Skin epidermis (tissue), 12 donors: ENCODE results near the gene MCAT.
"Not testable (repeated sequence)": the region's sequence is repeated elsewhere in the genome, so short reads cannot be mapped to it uniquely, and the experiment has no call there.

Experiments used
- H3K27ac ChIP-seq, 21 experiments: fragments of 200-600 bp; sonication (generic) in 11 of 21; one replicate each; pipeline ENCODE4 v1.5.0; 2020; ENCODE audit warnings: mild to moderate bottlenecking in 3 of 21, inconsistent platforms in 2 of 21, moderate library complexity in 2 of 21
- H3K4me3 ChIP-seq, 7 experiments: fragments of 200-600 bp; sonication (generic) in 2 of 7; one replicate each; pipeline ENCODE4 v1.5.0; 2020; ENCODE audit warnings: inconsistent platforms in 2 of 7, mild to moderate bottlenecking in 2 of 7, moderate library complexity in 1 of 7

Gene MCAT

DNA sequence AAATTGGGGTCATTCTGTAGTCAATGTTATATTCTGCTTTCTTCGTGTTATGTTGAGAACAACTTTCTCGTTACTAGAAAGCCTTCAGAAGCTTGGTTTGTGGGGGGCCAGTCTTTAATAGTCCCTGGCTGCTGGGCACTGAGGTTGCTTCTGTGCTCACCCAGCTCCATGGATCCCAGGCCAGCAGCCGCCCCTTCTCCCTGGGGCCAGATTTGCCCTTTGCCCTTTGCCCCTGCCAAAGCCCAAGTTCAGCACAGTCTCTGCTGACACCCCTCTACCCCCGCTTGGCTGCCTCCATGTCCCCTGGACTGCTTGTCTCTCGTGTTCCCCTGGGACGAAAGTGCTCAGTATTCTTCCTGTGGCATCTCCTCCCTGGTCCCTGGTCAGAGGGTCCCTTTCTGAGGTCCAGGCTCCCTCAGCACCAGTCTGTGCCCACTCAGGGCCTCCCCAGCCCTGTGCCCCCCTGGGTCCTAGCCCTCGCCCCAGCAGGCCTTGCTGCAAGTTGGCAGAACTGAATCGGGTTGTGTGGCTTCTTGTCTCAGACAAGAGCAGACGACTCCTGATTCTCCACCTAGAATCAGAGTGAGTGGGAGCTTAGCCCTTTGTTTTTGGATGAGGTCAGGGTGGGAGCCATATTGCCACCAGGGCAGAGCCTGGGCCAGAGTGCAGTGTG is 14.8 kb upstream of the MCAT start:
- Histone ChIP-seq H3K4me3 (no peak overlapping the region), H3K27ac (peak overlapping the region in 6 of 21 experiments; percentile 3 to 54 (median 33))

DNA sequence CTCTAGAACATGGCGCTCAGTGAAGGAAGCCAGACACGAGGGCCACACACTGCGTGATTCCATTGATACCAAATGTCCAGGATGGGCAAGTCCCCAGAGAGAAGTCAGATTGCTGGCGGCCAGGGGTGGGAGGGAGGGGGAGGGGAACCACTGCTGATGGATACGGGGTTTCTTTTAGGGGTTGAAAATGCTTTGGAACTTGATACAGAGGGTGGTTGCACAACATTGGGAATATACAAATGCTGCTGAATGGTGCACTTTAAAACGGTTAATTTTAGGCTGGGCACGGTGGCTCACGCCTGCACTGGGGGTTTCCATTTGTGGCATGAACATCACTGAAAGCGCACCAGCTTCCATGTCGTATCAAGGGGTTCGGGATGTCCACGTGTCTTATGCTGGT is 13.2 kb upstream of the MCAT start:
- Histone ChIP-seq H3K4me3 (no peak overlapping the region), H3K27ac (peak overlapping the region in 2 of 21 experiments; percentile 11 to 60)

DNA sequence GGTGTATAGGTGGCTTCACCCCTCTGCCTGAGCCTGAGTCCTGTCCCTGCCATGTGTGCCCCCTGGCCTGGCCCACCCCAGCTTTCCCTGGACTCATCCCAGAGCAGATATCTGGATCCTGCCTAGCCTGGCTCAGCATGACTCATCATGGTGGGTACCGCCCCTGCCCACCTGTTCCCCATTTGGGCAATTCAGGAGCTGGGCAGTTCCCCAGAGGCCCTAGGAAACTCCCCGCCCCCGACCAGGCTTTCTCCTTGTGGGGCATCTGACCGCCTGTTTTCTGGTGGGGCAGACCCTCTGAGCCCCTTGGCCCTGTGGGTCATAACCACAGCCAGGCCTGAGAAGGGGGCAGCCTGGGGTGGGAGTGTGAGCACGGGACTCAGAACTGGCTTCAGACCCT is 12.6 kb upstream of the MCAT start:
- Histone ChIP-seq H3K4me3 (no peak overlapping the region), H3K27ac (peak overlapping the region in 7 of 21 experiments; percentile 3 to 62 (median 31))

DNA sequence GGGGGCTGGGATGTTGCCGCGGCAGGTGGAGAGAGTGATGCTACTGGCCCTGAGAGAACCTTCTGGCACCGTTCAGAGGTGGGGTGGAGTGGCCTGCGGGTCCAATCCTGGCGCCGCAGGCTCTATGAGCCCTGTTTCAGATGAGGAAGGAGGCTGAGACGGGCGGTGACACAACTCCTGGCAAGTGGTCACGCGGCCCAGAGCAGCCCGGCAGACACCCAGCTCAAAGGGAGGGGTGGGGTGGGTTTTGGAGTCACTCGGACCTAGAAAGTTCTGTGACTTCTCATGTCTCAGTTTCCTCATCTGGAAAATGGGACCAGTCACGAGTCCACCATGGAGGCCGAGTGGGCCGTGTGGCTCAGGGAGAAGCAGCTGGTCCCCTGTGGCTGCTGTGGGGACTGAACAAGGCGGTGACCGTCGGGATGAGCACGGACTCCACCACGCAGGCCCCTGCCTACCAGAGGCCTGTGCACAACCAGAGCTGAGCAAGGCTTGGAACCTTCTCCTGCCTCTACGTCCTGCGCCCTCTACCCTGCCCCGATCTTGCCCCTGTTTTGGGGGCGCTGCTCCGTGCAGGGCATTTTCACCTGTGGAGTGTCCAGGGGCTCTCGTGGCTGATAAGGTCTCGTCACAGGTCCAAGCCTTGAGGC is 11.8 kb upstream of the MCAT start:
- H3K4me3 ChIP-seq = no peak overlapping the region
- peak overlapping the region in 9 of 21 experiments; percentile 2 to 62 (median 31) for H3K27ac ChIP-seq

DNA sequence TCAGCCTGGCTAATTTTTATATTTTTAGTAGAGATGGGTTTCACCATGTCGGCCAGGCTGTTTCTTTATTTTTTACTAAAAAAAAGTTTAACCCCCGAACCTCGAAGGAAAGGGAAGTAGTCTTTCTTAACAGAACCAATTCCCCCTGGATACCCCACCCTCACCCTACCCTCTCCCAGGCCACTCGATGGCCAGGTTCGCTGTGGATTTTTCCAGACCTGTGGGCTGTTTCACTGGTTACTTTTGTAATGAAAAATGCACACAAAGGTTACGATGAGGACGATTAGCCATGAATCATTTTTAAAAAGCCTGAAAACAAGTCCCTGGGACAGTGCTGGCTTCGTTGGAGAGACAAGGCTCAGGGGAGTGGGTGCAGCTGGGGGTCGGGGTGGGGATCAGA is 10.7 kb upstream of the MCAT start:
- no peak overlapping the region for H3K4me3 ChIP-seq
- peak overlapping the region in 6 of 21 experiments; percentile 6 to 50 (median 19) for H3K27ac ChIP-seq

DNA sequence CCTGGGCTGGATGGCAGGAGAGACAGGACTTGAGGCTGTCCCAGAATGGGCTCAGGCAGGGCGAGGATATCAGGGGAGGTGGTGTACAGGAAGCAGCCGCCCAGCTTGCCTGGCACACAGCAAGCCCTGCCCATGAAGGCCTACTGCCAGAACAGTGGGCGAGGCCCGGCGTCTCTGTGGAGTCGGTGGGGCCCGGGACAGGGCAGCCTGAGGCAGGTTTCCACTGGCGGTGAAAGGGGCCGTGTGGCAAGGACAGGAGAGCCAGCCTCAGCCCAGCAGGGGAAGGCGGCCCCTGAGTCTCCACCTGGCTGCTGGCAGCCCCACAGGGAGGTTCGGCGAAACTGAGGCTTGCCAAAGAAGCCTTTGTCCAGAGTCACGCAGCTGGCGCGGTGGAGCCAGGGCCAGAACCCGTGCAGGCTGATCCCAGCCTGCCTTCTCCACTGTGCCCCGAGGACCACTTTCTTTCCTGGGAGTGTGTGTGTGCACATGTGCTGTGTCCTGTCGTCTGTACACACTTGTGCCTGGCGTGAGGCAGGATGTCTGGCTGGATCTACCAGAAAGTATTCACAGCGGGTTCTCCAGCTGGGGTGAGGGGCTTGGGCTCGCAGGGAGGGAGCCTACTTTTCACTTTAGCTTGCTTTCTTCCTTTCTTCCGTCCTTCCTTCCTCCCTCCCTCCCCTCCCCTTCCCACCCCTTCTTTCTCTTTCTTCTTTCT is 9.3 kb upstream of the MCAT start:
- Histone ChIP-seq H3K4me3 (peak overlapping the region; percentile 64 to 98 (median 94)), H3K27ac (peak overlapping the region; percentile 75 to 98 (median 93))

DNA sequence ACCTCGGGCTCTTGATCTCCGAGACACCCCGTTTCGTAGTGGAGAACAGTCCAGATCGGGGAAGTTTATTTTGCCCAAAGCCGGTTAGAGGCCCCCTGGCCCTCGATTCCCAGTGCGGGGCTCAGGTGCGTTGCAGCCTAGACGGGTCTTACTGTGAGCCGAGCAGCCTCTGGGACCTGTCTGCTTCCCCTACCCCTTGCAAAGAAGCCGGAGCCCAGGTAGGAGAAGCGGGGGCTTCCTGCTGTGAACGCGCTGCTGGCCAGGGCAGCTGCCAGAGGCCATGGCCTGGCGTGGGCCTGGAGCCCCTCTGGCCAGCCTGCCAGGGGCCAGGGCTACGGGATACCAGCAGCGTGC is 8.8 kb upstream of the MCAT start:
- H3K4me3 ChIP-seq = peak overlapping the region; percentile 64 to 98 (median 94)
- H3K27ac ChIP-seq = peak overlapping the region; percentile 75 to 98 (median 93)

DNA sequence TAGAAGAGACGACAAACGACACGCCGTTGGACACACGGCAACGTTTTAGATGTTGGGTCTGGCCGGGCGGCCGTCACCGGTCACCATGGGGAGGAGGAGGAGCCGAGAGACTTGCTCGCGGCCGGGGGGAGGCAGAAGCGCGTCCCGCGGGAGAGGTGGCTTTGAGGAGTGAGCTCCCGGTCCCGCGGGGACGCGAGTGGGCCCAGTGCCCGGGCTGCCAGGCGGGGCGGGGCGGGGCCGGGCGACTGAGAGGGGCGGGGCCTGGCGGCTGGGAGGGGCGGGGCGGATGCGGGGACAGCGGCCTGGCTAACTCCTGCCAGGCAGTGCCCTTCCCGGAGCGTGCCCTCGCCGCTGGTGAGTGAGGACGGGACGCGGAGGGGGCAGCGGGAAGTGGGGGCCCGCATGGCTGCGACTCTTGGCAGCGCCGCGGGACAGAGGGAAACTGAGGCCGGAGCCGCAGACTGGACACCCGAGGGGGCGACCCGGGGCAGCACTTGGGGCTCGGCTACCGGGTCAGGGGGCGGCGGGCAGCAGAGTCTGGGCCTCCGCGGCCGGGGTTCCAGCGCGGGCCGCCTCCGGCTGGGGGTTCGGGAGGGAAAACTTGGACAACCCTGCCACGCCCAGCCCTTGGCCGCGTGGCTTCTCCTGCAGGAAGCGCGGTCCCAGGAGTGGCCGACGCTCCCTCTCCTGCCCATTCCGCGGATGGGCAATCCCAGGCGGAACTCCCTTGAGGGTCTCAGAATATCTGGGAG is 8.2 kb upstream of the MCAT start, which contains the start of gene TSPO:
TSS of gene TSPO (plus strand) at position 309 of the 752 bp plus-strand sequence. CDS start 7,680 bp downstream, outside the sequence.
- peak within 1 kb of the TSS; percentile 75 to 98 (median 93) for H3K27ac ChIP-seq
- H3K4me3 ChIP-seq = peak within 1 kb of the TSS; percentile 64 to 98 (median 94)

DNA sequence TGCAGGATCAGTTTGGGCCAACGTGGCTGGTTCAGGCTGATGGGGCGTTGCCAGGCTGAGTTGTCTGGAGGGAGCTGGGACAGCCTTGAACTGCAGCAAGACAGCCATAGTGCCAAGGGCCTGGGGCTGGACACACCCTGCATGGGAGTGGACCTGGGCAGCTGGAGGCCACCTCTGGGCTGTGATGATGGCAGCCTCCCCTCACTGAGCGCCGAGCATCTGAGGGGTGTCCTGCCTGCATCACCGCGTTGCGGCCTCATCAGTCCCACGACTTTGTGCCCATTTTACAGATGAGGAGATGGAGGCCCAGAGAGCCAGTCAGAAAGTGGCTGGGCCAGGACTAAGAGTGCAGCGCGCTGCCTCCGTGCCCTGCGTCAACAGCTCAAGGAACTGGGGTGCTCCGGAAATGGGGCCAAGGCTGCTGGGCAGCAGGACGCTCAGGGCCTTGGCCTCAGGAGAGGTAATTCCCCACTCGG is 7.6 kb upstream of the MCAT start:
- Histone ChIP-seq H3K4me3 (peak overlapping the region; percentile 64 to 98 (median 94)), H3K27ac (peak overlapping the region in 20 of 21 experiments; percentile 75 to 98 (median 94))

DNA sequence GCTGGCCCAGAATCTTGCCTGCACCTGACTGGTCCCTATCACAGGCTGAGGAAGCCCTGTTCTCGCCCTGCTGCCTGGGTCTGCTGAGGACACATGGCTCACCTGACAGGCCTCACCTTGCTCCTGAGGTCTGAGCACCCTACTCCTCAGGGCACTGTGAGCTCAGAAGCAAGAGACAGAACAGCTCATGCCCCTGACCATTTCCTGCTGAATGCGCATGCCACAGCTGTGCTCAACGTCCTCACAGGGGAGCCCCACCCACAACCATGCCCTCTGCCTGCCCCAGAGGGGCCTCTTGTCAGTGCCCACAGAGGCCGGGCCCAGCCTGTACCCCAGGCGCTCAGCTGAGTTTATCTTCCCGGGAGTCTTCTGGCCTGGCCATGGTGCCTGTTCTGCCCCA is 5.4 kb upstream of the MCAT start:
- H3K4me3 ChIP-seq = no peak overlapping the region
- H3K27ac ChIP-seq = peak overlapping the region in 8 of 21 experiments; percentile 25 to 67 (median 36)

DNA sequence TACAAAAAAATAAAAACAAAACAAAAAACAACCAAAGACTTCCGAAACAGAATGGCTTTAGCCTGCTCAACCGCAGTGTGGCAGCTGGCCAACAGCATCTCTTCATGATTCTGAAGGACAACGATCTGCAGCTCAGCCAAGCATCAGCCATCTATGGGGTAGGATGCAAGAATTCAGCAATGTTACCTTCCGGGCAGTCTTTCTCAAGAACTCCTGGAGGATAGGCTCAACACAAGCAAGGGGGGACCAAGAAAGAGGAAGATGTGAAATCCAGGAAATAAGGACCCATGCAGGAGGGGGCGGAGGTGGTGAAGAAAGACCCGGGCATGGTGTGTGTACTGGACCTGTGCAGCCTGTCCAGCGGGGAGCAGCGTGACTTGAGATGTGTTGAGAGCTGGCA is 4.6 kb upstream of the MCAT start:
- Histone ChIP-seq H3K27ac (peak overlapping the region in 3 of 21 experiments; percentile 23 to 67 (median 26)), H3K4me3 (no peak overlapping the region)

DNA sequence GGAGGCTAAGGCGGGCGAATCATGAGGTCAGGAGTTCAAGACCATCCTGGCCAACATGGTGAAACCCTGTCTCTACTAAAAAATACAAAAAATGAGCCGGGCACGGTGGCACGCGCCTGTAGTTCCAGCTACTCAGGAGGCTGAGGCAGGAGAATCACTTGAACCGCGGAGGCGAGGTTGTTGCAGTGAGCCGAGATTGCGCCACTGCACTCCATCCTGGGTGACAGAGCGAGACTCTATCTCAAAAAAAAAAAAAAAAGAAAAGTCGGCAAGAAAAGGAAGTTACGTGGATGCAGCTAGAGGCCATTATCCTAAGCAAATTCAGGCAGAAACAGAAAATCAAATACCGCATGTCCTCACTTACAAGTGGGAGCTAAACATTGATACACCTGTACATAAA is 3.1 kb upstream of the MCAT start:
- not testable (repeated sequence) for H3K4me3 ChIP-seq, H3K27ac ChIP-seq

DNA sequence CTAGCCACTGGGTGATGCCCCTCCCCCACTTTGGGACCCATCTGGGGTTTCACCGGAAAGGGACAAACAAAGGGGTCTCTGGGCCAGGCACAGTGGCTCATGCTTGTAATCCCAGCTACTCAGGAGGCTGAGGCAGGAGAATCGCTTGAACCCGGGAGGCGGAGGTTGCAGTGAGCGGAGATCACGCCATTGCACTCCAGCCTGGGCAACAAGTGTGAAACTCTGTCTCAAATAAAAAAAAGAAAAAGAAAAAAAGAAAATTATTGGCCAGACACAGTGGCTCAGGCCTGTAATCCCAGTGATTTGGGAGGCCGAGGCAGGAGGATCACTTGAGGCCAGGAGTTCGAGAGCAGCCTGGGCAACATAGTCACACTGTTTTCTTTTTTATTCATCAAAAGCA is 2.2 kb upstream of the MCAT start:
- H3K4me3 ChIP-seq = not testable (repeated sequence)
- peak overlapping the region in 11 of 21 experiments; percentile 14 to 64 (median 37) for H3K27ac ChIP-seq

DNA sequence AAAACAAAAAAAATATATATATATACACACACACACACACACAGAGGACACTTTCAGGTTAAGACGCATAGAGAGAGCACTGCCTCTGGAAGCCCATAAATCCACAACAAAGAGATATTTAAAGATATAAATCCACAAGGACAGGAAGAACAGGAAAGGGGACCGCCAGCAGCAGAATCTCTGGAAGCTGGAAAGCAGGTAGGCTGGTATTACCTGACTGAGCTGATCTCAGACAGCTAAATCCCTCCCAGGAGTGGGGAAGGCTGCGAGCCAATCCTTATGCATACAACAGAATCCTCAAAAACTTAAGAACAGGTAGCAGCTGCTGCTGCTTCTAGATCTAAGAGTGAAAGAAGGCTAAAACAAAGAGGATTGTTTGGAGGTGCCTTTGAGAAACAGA is 1.8 kb upstream of the MCAT start:
- Histone ChIP-seq H3K27ac (peak overlapping the region in 14 of 21 experiments; percentile 14 to 66 (median 45)), H3K4me3 (no peak overlapping the region)

DNA sequence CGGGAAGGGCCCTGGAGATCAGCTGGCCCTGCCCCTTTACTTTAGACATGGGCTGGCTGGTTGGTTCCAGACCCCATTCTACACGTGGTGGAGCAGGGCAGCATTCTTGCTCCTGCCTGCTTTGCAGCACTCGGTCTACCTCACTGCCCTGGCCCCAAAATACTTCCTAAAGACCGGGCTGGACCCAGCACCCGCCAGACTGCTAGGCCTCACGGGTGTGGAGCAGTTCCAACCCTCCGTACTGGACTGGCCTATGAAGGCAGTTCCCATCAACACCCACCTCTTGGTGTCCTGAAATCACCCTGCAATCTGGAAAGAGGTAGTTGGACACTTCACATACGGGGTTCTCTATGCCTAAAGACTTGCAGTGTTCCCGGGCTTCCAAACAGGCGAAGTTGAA is 6.4 kb downstream of the MCAT start:
- Histone ChIP-seq H3K27ac (peak overlapping the region in 6 of 21 experiments; percentile 5 to 28 (median 18)), H3K4me3 (no peak overlapping the region)

DNA sequence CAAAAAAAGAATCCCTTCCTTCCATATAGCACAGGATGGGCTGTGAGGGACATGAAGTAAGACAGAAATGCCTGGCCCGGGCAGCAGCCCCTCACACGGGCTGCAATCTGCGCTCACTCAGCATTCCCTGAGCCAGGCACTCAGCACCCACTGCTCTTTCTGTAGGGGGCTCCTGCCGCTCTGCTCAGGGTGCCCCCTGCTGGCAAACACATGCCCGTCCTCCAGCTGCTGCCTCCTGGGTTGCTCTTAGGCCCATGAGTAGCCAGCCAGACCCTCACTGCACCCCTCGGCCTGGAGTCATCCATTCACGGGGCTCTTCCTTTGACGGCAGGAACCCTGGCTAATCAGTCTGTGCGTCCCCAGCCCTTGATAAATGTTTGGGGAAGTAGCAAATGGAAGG is 6.9 kb downstream of the MCAT start:
- Histone ChIP-seq H3K27ac (peak overlapping the region in 6 of 21 experiments; percentile 5 to 28 (median 18)), H3K4me3 (no peak overlapping the region)

DNA sequence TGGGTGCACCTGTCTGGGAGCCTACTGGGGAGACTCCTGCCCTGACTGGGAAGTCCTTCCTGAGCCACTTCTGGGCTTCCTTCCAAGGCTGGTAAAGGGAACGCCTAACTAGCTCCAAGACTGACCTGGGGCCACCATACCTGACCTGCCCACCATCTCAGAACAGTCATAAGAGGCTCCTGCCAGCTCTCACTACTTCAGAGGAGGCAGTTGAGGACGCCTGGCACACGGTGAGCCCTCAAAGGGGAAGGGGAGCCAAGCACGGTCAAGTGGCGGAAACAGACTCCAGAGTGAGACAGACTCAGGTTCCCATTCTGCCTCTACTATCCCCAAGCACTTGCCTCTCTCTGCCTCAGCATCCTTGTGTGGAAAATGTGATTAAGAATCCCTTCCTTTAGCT is 7.6 kb downstream of the MCAT start:
- H3K4me3 ChIP-seq = no peak overlapping the region

DNA sequence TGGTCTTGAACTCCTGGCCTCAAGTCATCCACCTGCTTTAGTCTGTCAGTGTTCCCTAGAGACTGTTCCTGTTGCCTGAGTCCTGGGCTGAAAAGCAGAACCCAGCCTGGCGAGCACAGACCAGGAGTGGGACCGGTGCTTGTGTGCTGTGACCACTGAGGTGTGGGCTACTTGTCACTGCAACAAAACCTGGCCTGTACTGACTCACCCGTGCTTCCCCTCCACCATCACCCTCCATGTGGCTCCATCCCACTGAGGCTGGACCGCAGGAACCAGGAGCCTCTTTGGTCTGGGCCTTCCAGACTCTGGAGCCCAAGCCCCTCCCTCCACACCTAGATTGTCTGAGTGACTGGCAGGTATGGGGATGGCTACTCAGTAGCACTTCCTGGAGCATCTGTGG is 8.6 kb downstream of the MCAT start:
- Histone ChIP-seq H3K27ac (no peak overlapping the region), H3K4me3 (no peak overlapping the region)

More for the DNA sequence above, 7.6 kb downstream of the MCAT start:
- no peak overlapping the region for H3K27ac ChIP-seq

DNA sequence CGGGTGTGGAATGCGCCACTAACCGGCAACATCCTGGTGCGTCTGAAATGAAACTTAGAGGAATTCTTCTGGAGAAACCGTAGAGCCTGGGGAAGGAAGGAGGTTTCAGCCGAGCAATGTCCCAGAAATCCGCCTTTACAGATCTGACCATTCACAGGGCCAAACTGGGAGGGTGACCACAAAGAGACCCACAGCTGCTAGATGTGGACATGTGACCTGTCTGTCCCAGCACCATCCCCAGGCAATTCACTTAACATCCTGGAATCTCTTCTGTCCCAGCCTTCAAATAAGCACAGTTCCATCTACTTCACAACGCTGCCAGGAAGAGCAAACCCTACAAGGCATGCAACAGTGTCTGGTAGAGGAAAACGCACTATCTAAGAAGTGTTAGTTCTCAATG is 9.8 kb downstream of the MCAT start:
- no peak overlapping the region for H3K4me3 ChIP-seq
- H3K27ac ChIP-seq = no peak overlapping the region
